RPMI8226 (cell line): ENCODE results near the gene SCYGR2.
"Not testable (repeated sequence)": the region's sequence is repeated elsewhere in the genome, so short reads cannot be mapped to it uniquely, and the experiment has no call there.

Experiments
- DNase-seq: peaks from one replicate; pipeline ENCODE4 v3.0.0-alpha.2; 2015

Gene SCYGR2

DNA sequence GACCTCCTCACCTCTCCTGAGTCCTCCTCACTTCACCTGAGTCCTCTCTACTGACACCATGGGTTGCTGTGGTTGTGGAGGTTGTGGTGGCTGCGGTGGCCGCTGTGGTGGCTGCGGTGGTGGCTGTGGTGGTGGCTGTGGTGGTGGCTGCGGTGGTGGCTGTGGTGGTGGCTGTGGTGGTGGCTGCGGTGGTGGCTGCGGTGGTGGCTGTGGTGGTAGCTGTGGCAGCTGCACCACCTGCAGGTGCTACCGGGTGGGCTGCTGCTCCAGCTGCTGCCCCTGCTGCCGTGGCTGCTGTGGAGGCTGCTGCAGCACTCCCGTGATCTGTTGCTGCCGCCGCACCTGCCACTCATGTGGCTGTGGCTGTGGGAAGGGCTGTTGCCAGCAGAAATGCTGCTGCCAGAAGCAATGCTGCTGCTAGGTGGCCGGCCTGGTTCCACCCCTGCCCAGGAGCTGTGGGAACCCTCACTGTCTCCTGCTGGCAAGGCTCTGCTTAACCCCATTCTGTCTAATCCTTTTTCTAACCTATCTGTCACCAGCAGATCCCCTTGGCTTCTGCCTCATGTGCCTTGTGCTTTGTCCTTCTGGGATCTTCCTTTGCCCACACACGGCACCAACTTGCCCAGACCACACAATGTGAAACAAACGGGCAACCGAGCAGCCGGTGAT, at the start of gene SCYGR2:
Gene SCYGR2 (plus strand): TSS at position 59 of the 669 bp plus-strand sequence. CDS start 0 bp downstream, at position 59.
- DNase-seq, result not testable (repeated sequence)

DNA sequence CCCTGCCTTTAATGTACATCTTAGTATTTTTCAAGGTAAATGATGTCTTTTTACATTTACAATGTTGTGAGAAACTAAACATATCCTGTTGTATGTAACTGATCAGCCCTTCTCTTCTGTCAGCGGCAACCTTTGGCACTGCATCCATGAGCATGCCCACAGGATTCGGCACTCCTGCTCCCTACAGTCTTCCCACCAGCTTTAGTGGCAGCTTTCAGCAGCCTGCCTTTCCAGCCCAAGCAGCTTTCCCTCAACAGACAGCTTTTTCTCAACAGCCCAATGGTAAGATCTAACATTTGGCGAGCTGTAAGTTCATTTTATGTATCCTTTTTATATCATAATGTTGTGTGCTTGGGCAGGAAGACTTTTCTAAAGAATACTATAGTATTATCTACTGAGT, 46.9 kb upstream of the SCYGR2 start:
- DNase-seq, result no peak

DNA sequence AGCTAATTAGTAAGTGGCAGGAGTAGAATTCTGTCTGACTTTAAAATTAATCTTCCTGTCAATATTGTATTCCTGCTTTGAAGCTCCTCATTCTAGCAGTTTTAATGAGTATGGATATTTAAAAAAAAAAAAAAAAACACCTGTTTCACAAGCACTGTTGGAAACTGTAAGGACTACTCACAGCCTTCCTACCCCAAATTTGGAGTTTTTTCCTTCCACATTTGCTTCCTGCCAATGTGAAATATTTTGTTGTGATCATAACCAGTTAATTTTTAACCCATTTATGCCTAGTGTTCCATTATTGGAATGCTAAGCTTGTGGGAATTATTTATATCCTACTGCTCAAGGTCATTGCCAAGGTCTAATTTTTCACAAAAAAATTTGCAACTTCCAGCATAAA, 36.1 kb upstream of the SCYGR2 start:
- DNase-seq, result no peak

DNA sequence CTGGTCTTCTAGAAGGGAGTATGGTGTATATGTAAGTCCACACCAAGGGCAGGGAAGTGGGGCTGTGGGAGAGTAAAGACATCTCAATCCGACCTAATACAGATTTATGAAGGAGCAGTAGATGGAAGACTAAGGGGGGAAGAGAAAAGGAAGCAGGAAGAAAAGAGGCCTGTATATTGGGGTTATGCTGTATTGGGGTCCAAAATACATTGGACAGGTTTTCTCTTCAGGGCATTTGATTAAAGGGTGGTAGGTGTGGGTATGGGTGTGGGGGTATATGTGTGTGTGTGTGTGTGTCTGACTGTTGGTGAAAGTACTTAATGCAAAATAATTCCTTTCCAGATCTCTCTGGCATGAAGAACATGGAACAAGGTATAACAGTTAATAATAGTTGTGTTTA, 33.6 kb upstream of the SCYGR2 start:
- no peak for DNase-seq

- no peak for DNase-seq
These were observed 32.7 kb upstream of the SCYGR2 start for GRCh38 chr2:227566012-227566411.

DNA sequence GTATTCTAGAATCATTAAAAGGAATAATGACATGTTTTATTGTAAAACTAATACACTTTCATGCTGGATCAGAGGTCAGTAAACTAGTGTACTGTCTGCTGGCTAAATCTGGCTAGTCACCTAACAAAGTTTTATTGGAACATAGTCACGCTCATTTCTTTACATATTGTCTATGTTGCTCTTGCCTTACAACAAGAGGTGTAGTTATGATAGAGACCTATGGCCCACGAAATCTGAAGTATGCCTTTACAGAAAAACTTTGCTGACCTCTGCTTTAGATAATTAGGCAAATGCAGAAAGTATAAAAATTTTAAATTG, 29.9 kb upstream of the SCYGR2 start:
- DNase-seq, result no peak

DNA sequence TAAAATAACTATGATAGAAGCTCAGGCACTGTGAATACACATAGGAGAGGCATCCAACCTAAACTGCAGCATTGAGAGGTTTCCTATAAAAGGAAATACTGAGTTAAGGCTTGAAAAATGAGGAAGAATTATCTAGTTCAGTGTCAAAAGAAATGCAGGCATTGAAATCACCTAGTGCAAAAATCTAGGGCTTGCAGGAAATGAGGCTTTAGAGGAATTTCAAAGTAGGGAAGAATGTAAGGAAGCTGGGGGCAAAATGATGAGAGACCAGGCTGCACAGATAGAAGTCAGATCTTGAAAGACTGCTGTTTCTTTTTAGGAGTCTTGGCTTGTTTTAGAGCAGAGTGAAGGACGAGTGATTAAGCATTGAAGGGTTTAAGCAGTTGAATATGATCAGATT, 28.1 kb upstream of the SCYGR2 start:
- no peak for DNase-seq

- no peak for DNase-seq
These were observed 22.6 kb upstream of the SCYGR2 start for GRCh38 chr2:227576110-227576509.

DNA sequence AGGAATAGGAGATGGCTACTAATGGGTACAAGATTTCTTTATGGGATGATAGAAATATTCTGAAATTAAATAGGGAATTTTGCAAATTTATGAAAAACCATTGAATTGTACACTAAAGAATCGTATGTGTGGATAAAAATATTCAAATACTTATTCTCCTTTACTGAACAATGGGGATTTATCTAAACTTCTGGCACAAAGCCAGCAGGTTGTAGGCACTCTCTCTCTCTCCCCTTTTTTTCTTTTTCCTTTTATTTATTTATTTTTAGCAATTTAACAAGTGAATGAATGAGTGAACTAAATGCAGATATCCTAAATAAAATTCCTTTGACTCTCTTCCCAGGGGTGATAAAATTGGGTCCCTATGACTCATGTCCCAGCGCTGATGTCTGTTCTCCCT, 21.9 kb upstream of the SCYGR2 start:
- DNase-seq, result no peak

DNA sequence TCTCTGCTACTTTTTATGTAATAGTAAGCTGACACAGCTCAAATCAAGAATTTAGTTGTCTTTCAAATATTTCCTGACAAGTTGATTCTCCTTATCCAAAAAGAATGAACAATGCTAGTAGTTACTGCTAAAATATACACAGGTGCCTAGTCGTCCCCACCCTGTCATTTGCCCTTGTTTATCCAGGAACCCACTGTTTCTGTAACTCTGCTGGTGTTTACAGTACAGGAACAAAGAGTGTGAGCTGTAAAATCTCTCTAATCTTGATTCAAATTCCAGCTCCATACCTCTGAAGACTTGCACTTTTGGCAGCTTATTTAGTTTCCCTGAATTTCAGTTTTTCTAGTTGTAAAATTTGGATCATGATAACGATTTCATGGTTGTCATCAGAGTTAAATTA, 21.1 kb upstream of the SCYGR2 start:
- DNase-seq, result no peak

DNA sequence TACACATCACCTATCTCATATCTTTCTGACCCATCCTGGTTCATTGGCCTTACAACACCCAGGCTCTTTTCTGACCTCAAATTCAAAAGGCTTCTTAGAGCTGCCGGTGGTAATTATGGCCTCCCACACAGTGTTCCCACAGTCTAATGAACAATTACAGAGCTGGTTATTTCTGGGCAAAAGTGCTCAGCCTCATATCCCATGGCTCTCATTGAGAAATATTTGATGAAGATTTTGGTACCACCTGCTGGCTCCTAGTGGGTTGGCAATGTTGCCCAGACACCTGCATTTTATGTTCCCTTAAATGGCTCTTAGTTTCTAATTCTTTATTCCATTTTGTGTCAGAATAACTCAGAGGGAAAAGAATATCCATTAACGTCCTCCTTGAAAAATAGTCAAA, 20.1 kb upstream of the SCYGR2 start:
- DNase-seq, result no peak

DNA sequence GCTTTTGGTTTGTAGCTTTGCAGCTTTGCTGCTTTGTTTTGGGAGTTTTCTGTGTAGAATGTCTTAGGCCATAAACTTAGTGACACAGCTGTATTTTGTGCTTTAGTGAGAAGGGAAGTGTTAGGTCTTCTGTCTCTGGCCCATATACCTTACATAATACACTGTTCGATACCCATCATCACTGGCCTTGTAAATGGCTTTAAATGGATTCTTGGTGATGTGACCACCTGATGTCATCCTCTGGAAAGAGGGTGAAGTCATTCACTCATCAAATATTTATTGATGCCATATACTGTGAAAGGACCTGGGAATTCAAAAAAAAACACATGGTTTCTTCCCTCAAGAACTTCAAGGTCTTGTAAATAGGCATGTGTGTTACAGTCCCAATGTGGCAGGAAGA, 18.9 kb upstream of the SCYGR2 start:
- no peak for DNase-seq

- no peak for DNase-seq
These were observed 16.3 kb upstream of the SCYGR2 start for GRCh38 chr2:227582369-227582768.

DNA sequence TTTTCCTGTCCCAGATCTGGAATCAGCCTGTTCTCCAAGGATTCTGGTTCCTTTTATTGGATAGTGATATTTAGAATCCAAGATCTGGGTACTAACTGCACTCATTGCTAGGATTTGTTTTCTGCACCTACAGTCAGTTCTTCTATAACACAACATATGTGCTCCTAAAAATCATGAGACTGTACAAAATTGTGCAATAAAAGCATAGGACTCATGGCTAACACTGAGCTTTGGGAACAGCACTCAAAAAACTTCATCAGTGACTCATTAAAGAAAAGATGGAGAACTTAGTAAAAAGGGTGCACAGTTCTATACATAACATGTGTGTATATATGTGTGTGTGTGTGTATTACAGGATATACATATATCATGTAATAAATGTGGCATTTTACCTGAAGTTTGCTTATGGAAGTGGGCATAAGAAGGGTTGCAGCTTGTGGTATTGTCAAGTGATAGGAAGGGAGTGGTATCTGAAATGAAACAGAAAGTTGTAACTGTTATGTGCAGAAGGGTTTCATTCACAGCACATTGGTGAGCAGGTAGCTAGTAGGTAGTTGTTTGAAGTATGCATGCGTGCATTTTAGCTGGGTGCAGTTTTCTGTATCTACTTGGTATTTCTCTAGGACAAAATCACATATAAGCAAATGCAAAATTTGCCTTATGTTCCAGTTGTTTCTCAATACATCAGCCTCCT, 5.9 kb upstream of the SCYGR2 start:
- DNase-seq, result no peak

DNA sequence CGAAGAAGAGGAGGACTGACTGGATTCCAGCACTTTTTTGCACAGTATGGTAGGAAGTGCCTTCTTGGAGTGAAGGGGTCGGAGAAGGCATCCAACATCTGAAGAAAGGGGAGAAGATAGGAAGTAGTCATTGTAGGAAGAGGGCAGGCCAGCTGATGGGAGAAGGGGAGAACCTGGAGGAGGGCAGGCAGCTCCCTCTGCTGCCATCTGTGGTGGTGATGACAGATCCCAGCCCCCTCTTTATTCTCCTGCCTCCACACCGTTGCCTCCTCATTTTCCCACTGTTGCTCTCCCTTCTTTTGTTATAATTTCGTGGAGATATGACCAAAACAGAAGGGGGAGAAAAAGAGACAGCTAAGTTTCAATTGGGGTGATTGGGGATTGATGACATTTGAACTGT, 2.9 kb upstream of the SCYGR2 start:
- DNase-seq, result no peak

DNA sequence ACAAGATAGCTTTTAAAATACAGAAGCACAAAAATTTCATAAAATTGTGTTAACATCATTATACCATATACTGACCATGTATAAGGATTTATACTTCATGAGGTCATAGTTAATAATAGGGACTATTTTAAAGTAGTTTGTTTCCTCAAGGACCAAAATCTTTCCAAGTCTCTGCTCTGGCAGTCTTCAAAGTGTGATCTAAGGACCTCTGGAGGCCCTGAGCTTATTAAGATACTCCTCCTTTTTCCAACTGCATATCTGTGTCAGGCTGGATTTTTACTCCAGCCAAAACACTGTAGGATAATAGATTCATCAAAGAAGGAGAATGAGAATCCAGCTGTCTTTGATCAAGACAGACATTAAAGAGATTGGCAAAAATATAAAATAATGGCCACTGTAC, 1.7 kb upstream of the SCYGR2 start:
- no peak for DNase-seq

DNA sequence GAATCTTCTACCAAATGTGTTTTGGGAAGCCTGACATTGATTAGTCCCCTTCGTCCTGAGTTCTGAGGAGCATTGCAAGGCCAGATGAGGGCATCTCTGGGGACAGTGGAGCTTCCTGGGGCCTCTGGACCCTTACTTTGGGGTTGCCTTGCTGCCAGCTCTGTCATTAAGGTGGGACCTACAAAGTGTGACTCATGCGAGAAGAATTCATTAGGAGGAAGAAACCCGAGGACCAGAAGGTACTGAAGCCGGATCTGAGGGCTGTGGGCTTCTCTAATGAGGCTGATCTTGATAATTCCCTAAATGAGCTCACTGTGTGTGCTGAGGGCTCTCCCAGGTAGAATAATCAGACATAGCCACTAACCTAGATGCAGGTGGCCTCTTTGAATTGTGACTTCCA, 695 bp upstream of the SCYGR2 start:
- DNase-seq, result no peak

- no peak for DNase-seq
These were observed 3.7 kb downstream of the SCYGR2 start for GRCh38 chr2:227602358-227602757.

DNA sequence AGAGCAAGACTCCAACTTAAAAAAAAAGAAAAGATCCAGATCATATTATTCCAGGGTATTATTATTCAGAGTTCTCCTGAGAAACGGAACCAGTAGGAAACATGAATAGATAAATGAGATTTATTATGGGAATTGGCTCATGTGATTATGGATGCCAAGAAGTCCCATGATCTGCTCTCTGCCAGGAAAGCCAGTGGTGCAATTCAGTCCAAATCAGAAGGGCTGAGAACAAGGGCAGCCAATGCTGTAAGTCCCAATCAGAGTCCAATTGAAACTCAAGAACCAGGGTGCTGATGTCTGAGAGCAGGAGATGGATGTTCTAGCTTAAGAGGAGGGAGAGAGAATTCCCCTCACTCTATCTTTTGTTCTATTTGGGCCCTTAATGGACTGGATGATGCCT, 7.8 kb downstream of the SCYGR2 start:
- DNase-seq, result no peak

- DNase-seq, result no peak
These were observed 9.2 kb downstream of the SCYGR2 start for GRCh38 chr2:227607941-227608340.

GRCh38 chr2:227608561-227609338, 10.1 kb downstream of the SCYGR2 start:
- peak; percentile 65 for DNase-seq

GRCh38 chr2:227610123-227610522, 11.4 kb downstream of the SCYGR2 start:
- no peak for DNase-seq

GRCh38 chr2:227612546-227613271, 14.0 kb downstream of the SCYGR2 start:
- DNase-seq, result peak; percentile 68

DNA sequence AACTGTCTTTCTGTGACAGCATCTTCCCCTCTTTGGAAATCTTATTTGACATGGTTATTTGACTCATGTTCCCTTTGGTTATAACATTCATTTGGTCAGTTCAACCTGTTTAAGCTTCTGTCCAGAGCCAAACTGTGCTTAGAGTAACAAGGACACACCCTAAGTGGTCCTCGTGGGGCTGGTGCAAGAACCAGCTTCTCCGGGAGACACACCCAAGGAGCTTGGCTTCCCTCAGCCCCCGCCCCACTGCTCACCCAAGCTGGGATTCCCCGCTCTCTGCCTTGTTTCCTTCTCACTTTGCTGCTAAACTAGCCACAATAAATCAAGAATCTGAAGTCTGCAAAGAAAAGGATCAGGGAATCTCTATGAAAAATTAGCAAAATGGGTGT, 14.6 kb downstream of the SCYGR2 start:
- no peak for DNase-seq
